GM21423 (cell line): ENCODE data around the gene C18orf54.
A peak's percentile ranks its signal among the peaks of the same experiment; 100 is the strongest.
"Not testable (repeated sequence)": the region's sequence is repeated elsewhere in the genome, so short reads cannot be mapped to it uniquely, and the experiment has no call there.

Experiments
- ATAC-seq: cut with Tn5 transposase; IDR thresholded peaks from one replicate; pipeline ENCODE4 v1.9.1; 2021; ENCODE audit warnings: mild to moderate bottlenecking, moderate library complexity; ENCODE audit not compliant: unreplicated experiment

Gene C18orf54

GRCh38 chr18:54386800-54387495 lies 29.2 kb downstream of the C18orf54 start:
- ATAC-seq = not testable (repeated sequence)

- no peak for ATAC-seq
Observed at GRCh38 chr18:54387631-54388030, 29.9 kb downstream of the C18orf54 start.

- ATAC-seq = peak; percentile 98
Observed at GRCh38 chr18:54388203-54389142, 30.8 kb downstream of the C18orf54 start.

- ATAC-seq = no peak
Observed at GRCh38 chr18:54389143-54389505, 31.4 kb downstream of the C18orf54 start.

- ATAC-seq = no peak
Observed at GRCh38 chr18:54390838-54391237, 33.1 kb downstream of the C18orf54 start.

GRCh38 chr18:54392543-54393023 lies 34.9 kb downstream of the C18orf54 start:
- peak; percentile 51 for ATAC-seq

GRCh38 chr18:54393648-54394294 lies 36.1 kb downstream of the C18orf54 start:
- ATAC-seq = no peak

GRCh38 chr18:54396760-54397159 lies 39.1 kb downstream of the C18orf54 start:
- ATAC-seq = no peak

- ATAC-seq = no peak
Observed at GRCh38 chr18:54405290-54405689, 47.6 kb downstream of the C18orf54 start.

- ATAC-seq = no peak
Observed at GRCh38 chr18:54411781-54412180, 54.1 kb downstream of the C18orf54 start.

GRCh38 chr18:54415086-54415485 lies 57.4 kb downstream of the C18orf54 start:
- ATAC-seq = no peak

GRCh38 chr18:54416436-54416835 lies 58.7 kb downstream of the C18orf54 start:
- ATAC-seq = no peak

GRCh38 chr18:54423831-54424230 lies 66.1 kb downstream of the C18orf54 start:
- ATAC-seq = no peak

- no peak for ATAC-seq
Observed at GRCh38 chr18:54426085-54426665, 68.5 kb downstream of the C18orf54 start.
